GM21619 (cell line): Measurements from ENCODE around the gene SPINK8.
"Not testable (repeated sequence)": the region's sequence is repeated elsewhere in the genome, so short reads cannot be mapped to it uniquely, and the experiment has no call there.

Experiments
- ATAC-seq: cut with Tn5 transposase; IDR thresholded peaks from one replicate; pipeline ENCODE4 v1.9.1; 2021; ENCODE audit not compliant: unreplicated experiment

The SPINK8 gene

GRCh38 chr3:48280881-48281280 is 52.6 kb downstream of the SPINK8 start:
- ATAC-seq, result no peak

- ATAC-seq, result no peak
Measured at GRCh38 chr3:48278884-48279559, 54.4 kb downstream of the SPINK8 start.

GRCh38 chr3:48276911-48277641 is 56.4 kb downstream of the SPINK8 start:
- ATAC-seq, result no peak

GRCh38 chr3:48275287-48276027 is 58.0 kb downstream of the SPINK8 start:
- no peak for ATAC-seq

DNA sequence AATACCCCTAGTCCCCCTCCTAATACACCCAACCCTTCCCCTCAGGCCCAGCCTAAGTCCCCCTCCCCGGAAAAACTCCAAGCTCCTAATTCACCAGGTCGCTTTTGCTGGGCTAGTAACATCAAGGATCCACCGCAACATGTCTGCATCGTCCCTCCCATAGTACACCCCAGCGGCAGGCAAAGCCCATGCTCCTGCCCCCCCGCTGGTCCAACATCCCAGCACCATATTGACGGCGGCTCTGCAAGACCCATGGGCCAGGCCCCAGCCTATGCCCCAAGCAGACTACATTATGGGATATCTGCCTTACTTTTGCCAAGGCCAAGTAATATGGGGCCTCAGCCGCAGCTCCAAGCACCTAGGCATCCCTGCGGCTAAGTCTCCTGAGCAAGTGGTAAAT is 59.0 kb downstream of the SPINK8 start:
- ATAC-seq, result no peak

DNA sequence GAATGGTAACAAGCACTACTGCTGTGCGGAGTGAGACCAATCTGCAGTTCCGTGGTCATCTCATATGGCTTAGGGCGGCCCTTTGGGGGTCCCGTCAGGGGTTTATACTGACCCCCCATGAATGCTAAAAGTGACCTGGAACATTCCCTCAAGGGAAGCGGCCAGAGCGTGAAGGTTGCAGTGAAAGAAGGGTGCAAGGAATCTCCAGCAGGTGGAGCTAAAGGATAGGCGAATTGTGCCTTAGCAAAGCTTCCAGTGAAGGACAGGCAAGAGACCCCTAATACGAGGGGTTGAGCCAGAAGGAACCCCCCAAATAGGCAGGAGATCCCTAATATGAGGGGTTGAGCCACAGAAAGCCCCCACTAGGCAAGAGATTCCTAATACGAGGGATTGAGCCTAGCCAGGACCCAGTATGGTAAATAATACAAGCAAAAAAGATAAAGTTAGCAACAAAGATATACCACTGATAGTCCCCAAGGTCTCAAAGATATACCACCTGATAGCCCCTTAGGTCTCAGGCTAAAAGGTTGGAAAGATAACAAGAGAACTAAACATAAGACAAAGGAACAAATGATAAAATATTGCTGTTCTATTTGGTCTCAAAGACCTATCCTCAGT is 59.8 kb downstream of the SPINK8 start:
- ATAC-seq, result no peak

DNA sequence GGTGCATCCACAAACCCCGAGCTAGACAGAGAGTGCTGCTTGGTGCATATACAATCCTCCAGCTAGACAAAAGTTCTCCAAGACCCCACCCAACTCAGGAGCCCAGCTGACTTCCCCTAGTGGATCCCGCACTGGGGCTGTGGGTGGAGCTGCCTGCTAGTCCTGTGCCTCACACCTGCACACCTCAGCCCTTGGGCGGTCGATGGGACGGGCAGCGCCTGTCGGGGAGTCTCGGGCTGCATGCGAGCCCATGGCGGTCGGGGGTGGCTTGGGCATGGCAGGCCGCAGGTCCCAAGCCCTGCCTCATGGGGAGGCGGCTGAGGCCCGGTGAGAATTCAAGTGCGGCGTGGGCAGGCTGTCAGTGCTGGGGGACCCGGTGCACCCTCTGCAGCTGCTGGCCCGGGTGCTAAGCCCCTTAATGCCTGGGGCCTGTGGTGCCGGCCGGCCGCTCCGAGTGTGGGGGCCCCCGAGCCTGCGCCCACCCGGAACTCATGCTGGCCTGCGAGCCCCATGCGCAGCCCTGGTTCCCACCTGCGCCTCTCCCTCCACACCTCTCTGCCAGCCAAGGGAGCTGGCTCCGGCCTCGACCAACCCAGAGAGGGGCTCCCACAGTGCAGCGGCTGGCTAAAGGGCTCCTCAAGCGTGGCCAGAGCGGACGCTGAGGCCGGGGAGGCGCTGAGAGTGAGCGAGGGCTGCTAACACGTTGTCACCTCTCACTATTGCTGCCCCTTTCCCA is 61.5 kb downstream of the SPINK8 start:
- ATAC-seq, result no peak

DNA sequence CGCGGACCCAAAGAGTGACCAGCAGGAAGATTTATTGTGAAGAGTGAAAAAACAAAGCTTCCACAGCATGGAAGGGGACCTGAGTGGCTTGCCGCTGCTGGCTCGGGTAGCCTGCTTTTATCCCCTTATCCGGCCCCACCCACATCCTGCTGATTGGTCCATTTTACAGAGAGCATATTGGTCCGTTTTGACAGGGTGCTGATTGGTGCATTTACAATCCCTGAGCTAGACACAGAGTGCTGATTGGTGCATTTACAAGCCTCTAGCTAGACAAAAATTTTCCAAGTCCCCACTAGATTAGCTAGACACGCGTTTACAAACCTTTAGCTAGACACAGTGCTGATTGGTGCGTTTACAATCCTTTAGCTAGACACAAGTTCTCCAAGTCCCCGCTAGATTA is 62.2 kb downstream of the SPINK8 start:
- not testable (repeated sequence) for ATAC-seq

GRCh38 chr3:48270306-48270705 is 63.2 kb downstream of the SPINK8 start:
- no peak for ATAC-seq

DNA sequence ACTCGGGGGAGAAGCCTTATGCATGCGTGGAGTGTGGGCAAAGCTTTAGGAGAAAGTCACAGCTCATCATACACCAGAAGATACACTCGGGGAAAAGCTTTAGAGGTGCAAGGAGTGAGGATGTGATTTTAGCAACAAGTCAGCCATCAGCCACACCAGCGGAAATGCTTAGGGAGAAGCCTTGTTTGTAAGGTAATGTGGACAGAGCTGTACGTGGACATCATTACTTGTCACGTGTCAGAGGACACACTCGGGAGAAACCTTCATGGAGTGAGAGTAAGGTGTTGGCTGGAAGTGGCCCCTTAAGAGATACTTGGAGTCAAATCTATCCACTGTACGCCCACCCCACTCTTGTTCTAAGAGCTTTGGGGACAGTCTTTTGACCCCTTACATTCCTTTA is 63.9 kb downstream of the SPINK8 start:
- no peak for ATAC-seq

DNA sequence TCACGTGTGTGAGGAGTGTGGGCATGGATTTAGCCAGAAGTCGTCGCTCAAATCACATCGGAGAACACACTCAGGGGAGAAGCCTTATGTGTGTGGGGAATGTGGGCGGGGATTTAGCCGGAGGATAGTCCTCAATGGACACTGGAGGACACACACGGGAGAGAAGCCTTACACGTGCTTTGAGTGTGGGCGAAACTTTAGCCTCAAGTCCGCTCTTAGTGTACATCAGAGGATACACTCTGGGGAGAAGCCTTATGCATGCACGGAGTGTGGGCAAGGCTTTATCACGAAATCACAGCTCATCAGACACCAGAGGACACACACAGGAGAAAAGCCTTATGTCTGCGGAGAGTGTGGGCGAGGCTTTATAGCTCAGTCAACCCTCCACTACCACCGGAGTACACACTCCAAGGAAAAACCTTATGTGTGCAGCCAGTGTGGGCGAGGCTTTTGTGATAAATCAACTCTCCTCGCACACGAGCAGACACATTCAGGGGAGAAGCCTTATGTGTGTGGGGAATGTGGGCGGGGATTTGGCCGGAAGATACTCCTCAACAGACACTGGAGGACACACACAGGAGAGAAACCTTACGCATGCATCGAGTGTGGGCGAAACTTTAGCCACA is 64.4 kb downstream of the SPINK8 start:
- no peak for ATAC-seq

DNA sequence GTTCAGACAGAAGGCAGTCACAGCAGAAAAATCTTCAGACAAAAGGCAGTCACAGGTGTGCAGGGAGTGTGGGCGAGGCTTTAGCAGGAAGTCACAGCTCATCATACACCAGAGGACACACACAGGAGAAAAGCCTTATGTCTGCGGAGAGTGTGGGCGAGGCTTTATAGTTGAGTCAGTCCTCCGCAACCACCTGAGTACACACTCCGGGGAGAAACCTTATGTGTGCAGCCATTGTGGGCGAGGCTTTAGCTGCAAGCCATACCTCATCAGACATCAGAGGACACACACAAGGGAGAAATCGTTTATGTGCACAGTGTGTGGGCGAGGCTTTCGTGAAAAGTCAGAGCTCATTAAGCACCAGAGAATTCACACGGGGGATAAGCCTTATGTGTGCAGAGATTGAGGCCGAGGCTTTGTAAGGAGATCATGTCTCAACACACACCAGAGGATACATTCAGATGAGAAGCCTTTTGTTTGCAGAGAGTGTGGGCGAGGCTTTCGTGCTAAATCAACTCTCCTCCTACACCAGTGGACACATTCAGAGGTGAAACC is 65.0 kb downstream of the SPINK8 start:
- ATAC-seq, result no peak

- no peak for ATAC-seq
Measured at GRCh38 chr3:48267782-48268181, 65.7 kb downstream of the SPINK8 start.

DNA sequence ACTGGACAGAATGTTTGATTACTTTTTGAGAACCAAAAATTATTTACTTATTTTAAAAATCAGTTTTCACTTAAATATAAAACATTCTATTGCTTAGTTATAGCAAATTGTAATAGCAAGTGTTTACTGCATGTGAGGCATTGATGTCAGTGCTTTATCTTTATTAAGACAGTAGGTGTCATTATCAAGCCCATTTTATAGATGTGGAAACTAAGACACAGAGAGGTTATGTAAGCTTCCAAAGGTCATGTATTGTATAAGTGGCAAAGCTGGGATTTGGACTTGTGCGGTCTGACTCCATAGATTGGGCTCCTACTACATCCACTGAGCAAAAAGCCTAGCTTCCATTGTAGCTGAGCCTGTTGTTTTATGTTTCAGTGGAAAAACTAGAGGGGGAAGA is 74.9 kb downstream of the SPINK8 start:
- no peak for ATAC-seq
